BLaER1 (cell line): Measurements from ENCODE around the gene CAMTA2.

Experiments used
- H3K27ac ChIP-seq: shearing (Covaris generic); formaldehyde crosslinking; 2 replicates; pipeline ENCODE4 v1.8.1; 2022
- H3K27me3 ChIP-seq: shearing (Covaris generic); formaldehyde crosslinking; 2 replicates; pipeline ENCODE4 v1.8.1; 2022
- H3K36me3 ChIP-seq: shearing (Covaris generic); formaldehyde crosslinking; 2 replicates; pipeline ENCODE4 v1.8.1; 2022
- H3K4me1 ChIP-seq: shearing (Covaris generic); formaldehyde crosslinking; 2 replicates; pipeline ENCODE4 v1.8.1; 2022
- H3K4me2 ChIP-seq: shearing (Covaris generic); formaldehyde crosslinking; 2 replicates; pipeline ENCODE4 v1.8.1; 2022
- H3K4me3 ChIP-seq: shearing (Covaris generic); formaldehyde crosslinking; 2 replicates; pipeline ENCODE4 v1.8.1; 2022
- H3K9ac ChIP-seq: shearing (Covaris generic); formaldehyde crosslinking; 2 replicates; pipeline ENCODE4 v1.8.1; 2022
- H3K9me3 ChIP-seq: shearing (Covaris generic); formaldehyde crosslinking; 2 replicates; pipeline ENCODE4 v1.8.1; 2022
- H4K20me1 ChIP-seq: shearing (Covaris generic); formaldehyde crosslinking; 2 replicates; pipeline ENCODE4 v1.8.1; 2022
- Cebpa-rat ChIP-seq: shearing (Covaris generic); IDR thresholded peaks from 2 replicates; pipeline ENCODE4 v1.8.1; 2022

Gene CAMTA2

DNA sequence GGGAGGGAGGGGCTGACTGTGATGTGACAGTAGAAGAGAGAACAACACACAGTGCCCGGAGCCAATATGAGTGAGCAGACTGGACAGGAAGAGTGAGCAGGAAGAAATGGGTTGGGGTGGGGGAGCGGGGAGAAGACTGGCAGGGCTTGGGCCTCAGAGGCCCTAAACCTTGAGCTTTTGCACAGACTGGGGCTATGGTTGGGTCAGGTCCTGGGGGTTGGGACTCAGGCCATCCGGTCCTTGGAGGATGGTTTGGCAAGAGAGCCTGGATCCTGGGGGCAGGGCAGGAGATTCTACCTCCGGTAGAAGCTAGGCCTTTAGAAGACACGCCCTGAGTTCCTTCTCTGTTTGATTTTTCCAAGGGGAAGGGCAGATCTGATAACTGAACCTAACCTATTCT lies 1.1 kb downstream of the CAMTA2 start:
- Histone ChIP-seq H3K9ac (peak overlapping the region; percentile 89), H3K9me3 (no peaks in the 10 kb centered on the region), H3K4me2 (peak overlapping the region; percentile 98), H4K20me1 (0 out of 2 replicates have a peak, but pooled peaks cover 6% of the 10 kb centered on the region), H3K27me3 (no peaks in the 10 kb centered on the region), H3K4me3 (peak overlapping the region; percentile 89), H3K4me1 (peaks cover 52% of the 10 kb centered on the region), H3K36me3 (peaks cover 14% of the 10 kb centered on the region), H3K27ac (peak overlapping the region; percentile 94)
- TF ChIP-seq Cebpa-rat, result no peak

GRCh38 chr17:4982305-4982704 lies 5.2 kb downstream of the CAMTA2 start:
- H3K9me3 ChIP-seq, result no peaks in the 10 kb centered on the region
- peaks cover 46% of the 10 kb centered on the region for H3K36me3 ChIP-seq
- H3K27me3 ChIP-seq, result no peaks in the 10 kb centered on the region
- H3K27ac ChIP-seq, result no peak overlapping the region
- no peak overlapping the region for H3K4me3 ChIP-seq
- no peak overlapping the region for H3K9ac ChIP-seq
- no peak for TF ChIP-seq Cebpa-rat
- H4K20me1 ChIP-seq, result no peaks in the 10 kb centered on the region
- no peak overlapping the region for H3K4me2 ChIP-seq
- H3K4me1 ChIP-seq, result peaks cover 56% of the 10 kb centered on the region

DNA sequence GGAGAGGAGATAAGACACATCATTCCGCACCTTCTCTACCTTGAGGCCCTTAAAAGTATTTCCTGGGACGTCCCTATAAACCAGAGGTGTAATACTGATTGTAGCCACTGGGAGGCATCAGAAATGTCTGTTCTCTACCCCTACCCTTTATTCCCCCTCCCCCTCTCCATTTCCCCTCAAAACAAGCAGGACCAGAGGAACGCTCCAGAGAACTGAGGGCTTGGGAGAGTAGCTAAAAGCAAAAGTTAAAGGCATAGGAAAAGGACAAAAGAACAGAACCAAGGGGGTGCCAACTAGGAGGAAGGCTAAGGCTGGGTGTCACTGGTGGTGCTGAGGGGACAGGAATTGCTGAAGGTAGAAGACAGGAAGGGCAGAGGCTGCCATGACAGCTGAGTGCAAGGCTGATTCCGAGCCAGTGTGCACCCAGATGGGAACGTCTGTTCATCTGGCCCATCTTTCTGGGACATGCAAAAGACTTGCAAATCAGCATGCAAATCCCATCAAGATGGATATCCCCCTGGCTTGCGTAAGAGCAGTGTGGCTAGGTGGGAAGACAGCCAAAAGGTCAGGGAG lies 6.7 kb downstream of the CAMTA2 start:
- Histone ChIP-seq H3K9ac (no peak overlapping the region), H3K36me3 (peaks cover 59% of the 10 kb centered on the region), H3K4me1 (peaks cover 44% of the 10 kb centered on the region), H3K9me3 (no peaks in the 10 kb centered on the region), H3K4me2 (peak overlapping the region; percentile 50), H3K27ac (peak overlapping the region; percentile 5; the same call in 1 of the 2 replicates), H4K20me1 (no peaks in the 10 kb centered on the region), H3K4me3 (no peak overlapping the region), H3K27me3 (no peaks in the 10 kb centered on the region)
- TF ChIP-seq Cebpa-rat, result no peak

- Histone ChIP-seq H3K9me3 (no peaks in the 10 kb centered on the region), H4K20me1 (no peaks in the 10 kb centered on the region), H3K9ac (peak overlapping the region; percentile 33), H3K4me3 (no peak overlapping the region), H3K4me2 (peak overlapping the region; percentile 49), H3K4me1 (peaks cover 41% of the 10 kb centered on the region), H3K27me3 (no peaks in the 10 kb centered on the region), H3K27ac (peak overlapping the region; percentile 3; the same call in 1 of the 2 replicates), H3K36me3 (peaks cover 72% of the 10 kb centered on the region)
- no peak for TF ChIP-seq Cebpa-rat
These were observed 8.7 kb downstream of the CAMTA2 start for GRCh38 chr17:4978726-4979125.

DNA sequence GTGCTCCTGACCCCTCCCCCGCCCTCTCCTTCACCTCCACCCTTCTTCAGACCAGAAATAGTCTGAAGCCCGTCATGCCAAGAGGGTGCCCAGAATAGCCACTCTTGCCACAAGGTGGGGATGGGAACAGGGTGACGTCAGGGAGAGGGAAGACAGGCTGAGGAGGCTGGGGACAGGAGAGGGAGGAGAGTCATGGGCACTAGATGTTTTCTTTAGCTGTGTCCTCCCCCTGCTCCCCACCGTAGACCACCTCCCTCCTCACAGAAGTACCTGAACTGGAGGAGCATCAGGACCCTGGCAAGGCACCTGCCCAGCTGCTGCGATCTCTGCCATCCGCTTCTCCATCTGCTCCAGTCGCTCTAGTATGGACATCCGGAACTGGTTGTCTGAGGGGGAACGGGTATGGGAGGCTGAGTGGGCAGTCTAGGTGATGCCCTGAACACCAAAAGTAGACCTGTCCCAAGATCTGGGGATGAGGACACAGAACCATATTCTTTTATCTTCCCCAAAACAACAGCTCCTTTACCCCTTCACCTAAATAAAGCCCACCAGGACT lies 13.3 kb downstream of the CAMTA2 start:
- H3K9me3 ChIP-seq, result no peaks in the 10 kb centered on the region
- H3K36me3 ChIP-seq, result peaks cover 90% of the 10 kb centered on the region
- peaks cover 26% of the 10 kb centered on the region for H3K4me1 ChIP-seq
- H4K20me1 ChIP-seq, result no peaks in the 10 kb centered on the region
- no peak overlapping the region for H3K4me2 ChIP-seq
- 0 out of 2 replicates have a peak overlapping the region, but pooled peaks have one; percentile 15 for H3K9ac ChIP-seq
- H3K27ac ChIP-seq, result no peak overlapping the region; the same call in 1 of the 2 replicates
- no peak for TF ChIP-seq Cebpa-rat
- H3K4me3 ChIP-seq, result no peak overlapping the region
- H3K27me3 ChIP-seq, result no peaks in the 10 kb centered on the region

DNA sequence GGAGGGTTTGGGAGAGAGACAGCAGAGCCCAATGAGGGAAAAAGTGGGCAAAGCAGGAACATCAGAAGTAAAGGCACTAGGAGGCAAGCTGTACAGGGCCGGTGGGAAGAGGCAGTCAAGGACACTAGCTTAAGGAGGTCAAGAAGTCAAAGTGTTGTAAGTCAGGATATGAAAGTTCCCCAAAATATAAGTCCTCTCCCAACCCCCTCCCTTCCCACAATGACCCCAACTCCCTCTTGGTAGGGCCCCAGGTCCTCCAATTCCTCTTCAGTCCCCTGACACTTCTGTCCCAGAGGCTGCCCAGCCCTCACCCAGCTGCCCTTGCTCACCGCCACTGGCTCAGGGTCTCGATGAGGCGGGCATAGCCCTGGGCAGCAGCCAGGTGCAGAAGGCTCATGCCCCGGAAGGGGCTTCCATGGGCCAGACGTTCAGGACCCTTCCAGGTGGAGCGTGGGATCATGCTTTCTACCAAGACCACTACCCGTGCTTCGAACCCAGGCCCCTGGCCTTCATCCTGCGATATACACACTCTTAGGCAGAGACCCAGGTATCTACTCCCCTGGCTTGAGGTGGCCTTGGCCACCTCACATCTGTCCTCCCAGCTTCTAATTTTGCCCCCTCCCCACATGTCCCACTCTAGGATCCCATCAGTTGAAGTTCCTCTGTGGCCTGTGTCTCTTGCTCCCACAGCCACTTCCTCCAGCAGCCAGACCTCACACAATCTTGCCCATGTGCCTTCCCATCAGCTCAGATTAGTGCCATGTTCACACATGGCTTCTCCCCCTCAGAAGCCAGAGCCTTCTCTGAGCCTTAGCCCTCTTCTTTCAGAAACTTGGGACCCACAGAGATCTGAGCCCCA lies 14.0 kb downstream of the CAMTA2 start:
- Histone ChIP-seq H3K27me3 (no peaks in the 10 kb centered on the region), H3K27ac (no peak overlapping the region; the same call in 1 of the 2 replicates), H3K4me3 (no peak overlapping the region), H3K4me1 (peaks cover 26% of the 10 kb centered on the region), H3K4me2 (no peak overlapping the region), H4K20me1 (no peaks in the 10 kb centered on the region), H3K9ac (0 out of 2 replicates have a peak overlapping the region, but pooled peaks have one; percentile 15), H3K36me3 (peaks cover 88% of the 10 kb centered on the region), H3K9me3 (no peaks in the 10 kb centered on the region)
- no peak for TF ChIP-seq Cebpa-rat

- Histone ChIP-seq H3K9me3 (no peaks in the 10 kb centered on the region), H4K20me1 (no peaks in the 10 kb centered on the region), H3K9ac (no peak overlapping the region), H3K27me3 (no peaks in the 10 kb centered on the region), H3K36me3 (peaks cover 80% of the 10 kb centered on the region), H3K4me1 (peaks cover 28% of the 10 kb centered on the region), H3K4me3 (no peak overlapping the region), H3K4me2 (no peak overlapping the region), H3K27ac (no peak overlapping the region)
- TF ChIP-seq Cebpa-rat, result no peak
These were observed 14.7 kb downstream of the CAMTA2 start for GRCh38 chr17:4972752-4973151.

DNA sequence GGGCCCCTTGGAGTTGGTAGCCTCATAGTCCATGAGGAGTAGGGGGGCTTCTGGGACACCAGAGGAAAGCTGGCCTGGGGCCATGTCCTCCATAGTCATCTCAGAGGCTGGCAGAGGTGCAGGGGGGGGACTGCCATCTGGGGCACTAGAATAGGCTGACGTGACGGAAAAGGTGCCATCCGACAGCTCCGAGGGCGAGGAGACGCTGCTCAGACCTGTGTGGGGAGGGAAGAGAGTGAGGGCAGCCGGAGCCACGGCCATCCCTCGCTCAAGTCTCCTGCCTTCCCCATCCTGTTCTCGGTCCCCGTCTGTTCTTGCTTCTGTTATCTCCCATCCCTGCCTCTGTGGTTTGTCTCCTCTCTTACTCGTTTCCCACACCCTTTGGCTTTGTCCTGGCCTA lies 15.2 kb downstream of the CAMTA2 start:
- TF ChIP-seq Cebpa-rat, result no peak
- Histone ChIP-seq H3K9ac (no peak overlapping the region), H3K27ac (no peak overlapping the region), H3K4me3 (no peak overlapping the region), H3K9me3 (no peaks in the 10 kb centered on the region), H3K4me2 (no peak overlapping the region), H3K4me1 (peaks cover 28% of the 10 kb centered on the region), H3K27me3 (no peaks in the 10 kb centered on the region), H3K36me3 (peaks cover 76% of the 10 kb centered on the region), H4K20me1 (no peaks in the 10 kb centered on the region)

DNA sequence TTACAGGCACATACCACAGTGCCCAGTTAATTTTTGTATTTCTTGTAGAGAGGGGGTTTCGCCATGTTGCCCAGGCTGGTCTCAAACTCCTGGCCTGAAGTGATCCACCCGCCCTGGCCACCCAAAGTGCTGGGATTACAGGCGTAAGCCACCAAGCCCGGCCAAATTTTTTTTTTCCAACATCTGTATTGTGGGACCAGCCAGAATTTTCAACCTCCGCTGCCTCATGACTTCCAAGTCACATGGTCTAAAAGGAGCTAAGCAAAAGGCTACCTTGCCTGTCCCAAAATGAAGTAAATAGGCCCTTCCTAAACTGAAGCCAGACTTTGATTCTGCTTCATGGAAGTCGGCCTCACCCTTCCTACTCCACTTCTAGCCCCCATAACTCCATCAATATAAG lies 15.6 kb downstream of the CAMTA2 start:
- H3K27ac ChIP-seq, result no peak overlapping the region
- H3K27me3 ChIP-seq, result no peaks in the 10 kb centered on the region
- H4K20me1 ChIP-seq, result no peaks in the 10 kb centered on the region
- H3K36me3 ChIP-seq, result peaks cover 71% of the 10 kb centered on the region
- H3K9me3 ChIP-seq, result no peaks in the 10 kb centered on the region
- H3K4me2 ChIP-seq, result no peak overlapping the region
- H3K4me3 ChIP-seq, result no peak overlapping the region
- H3K4me1 ChIP-seq, result peaks cover 28% of the 10 kb centered on the region
- H3K9ac ChIP-seq, result no peak overlapping the region
- no peak for TF ChIP-seq Cebpa-rat

DNA sequence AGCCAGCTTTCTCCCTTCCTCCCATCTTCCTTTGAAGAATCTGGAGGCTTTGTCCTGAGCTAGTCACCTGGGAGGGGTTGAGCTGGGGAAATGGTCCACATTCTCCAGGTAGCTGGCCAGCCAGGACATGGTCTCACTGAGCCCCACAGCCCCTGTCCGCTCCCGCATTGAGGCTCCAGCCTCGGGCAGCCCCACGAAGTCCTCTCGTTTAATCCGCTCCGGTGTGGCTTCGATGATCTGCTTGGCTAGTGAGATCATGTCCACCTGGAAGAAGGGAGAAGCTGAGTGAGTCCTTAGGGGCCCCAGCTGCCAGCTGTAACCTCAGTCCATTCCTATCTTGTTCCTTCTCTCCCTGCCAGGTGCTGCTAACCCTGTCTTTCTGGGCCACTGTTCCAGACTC lies 17.2 kb downstream of the CAMTA2 start:
- Histone ChIP-seq H3K4me2 (no peak overlapping the region), H3K9ac (peak overlapping the region; percentile 83; the same call in 1 of the 2 replicates), H3K36me3 (peaks cover 70% of the 10 kb centered on the region)

More for the DNA sequence above, 17.2 kb downstream of the CAMTA2 start:
- peaks cover 42% of the 10 kb centered on the region for H3K4me1 ChIP-seq
- H3K4me3 ChIP-seq, result no peak overlapping the region
- no peak for TF ChIP-seq Cebpa-rat
- no peaks in the 10 kb centered on the region for H3K9me3 ChIP-seq
- no peaks in the 10 kb centered on the region for H3K27me3 ChIP-seq
- H3K27ac ChIP-seq, result no peak overlapping the region
- no peaks in the 10 kb centered on the region for H4K20me1 ChIP-seq
